ENCODE measurements around the gene SLC22A17. TPM values are rescaled to one million over a fixed set of nuclear protein-coding genes. Genes with fewer than 3 reads are reported as not detected.

Gene SLC22A17
- total and polyA plus RNA-seq, 2 of the 13 experiments (the other 11 are each of a cell fraction or from before 2014, with no cell fraction given): 0.95 to 1.1 TPM

DNA sequence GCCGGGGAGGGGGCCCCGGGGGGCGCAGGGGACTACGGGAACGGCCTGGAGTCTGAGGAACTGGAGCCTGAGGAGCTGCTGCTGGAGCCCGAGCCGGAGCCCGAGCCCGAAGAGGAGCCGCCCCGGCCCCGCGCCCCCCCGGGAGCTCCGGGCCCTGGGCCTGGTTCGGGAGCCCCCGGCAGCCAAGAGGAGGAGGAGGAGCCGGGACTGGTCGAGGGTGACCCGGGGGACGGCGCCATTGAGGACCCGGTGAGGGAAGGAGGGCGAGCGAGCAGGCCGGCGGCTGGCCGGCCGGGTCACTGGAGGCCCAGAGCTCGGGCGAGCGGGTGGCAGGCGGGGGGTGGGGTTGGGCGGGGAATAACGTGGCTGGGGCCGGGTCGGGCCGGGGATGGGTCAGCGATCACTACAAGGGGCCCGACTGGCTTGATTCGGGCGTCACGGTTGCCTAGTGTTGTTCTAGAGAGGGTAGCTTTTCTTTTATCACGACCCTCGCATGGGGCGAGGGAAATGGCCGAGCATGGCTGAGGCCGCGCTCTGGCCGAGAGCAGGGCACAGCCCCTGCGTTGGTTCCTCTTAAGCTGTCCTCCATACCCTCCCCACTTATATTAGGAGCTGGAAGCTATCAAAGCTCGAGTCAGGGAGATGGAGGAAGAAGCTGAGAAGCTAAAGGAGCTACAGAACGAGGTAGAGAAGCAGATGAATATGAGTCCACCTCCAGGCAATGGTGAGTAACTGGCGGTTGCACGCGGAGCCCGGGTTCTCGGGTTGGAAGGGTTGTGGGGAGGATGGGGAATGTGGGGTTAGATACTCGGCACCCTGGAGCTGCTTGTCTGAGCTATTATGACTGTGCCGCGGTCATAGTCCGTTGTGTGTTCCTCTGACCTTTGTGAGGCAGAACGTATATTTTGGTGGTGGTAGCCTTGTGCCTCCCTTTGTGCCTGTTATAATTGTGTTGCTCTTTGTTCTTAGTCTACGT, 30.8 kb downstream of the SLC22A17 start (continued):
- no peak for TF ChIP-seq ZNF556 (CRISPR knock-in tag; IDR thresholded peaks at IDR 0.05; ENCODE audit: borderline replicate concordance)
- TF ChIP-seq, protein P1, sequence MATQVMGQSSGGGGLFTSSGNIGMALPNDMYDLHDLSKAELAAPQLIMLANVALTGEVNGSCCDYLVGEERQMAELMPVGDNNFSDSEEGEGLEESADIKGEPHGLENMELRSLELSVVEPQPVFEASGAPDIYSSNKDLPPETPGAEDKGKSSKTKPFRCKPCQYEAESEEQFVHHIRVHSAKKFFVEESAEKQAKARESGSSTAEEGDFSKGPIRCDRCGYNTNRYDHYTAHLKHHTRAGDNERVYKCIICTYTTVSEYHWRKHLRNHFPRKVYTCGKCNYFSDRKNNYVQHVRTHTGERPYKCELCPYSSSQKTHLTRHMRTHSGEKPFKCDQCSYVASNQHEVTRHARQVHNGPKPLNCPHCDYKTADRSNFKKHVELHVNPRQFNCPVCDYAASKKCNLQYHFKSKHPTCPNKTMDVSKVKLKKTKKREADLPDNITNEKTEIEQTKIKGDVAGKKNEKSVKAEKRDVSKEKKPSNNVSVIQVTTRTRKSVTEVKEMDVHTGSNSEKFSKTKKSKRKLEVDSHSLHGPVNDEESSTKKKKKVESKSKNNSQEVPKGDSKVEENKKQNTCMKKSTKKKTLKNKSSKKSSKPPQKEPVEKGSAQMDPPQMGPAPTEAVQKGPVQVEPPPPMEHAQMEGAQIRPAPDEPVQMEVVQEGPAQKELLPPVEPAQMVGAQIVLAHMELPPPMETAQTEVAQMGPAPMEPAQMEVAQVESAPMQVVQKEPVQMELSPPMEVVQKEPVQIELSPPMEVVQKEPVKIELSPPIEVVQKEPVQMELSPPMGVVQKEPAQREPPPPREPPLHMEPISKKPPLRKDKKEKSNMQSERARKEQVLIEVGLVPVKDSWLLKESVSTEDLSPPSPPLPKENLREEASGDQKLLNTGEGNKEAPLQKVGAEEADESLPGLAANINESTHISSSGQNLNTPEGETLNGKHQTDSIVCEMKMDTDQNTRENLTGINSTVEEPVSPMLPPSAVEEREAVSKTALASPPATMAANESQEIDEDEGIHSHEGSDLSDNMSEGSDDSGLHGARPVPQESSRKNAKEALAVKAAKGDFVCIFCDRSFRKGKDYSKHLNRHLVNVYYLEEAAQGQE (IDR thresholded peaks at IDR 0.05; ENCODE audit: borderline replicate concordance in 1 of 2, low read depth in 1 of 2, low read length in 2 of 2): peak in 1 of 2 experiments; percentile 33; a peak in 1 of 4 replicates
- TF ChIP-seq PCBP2 (optimal IDR thresholded peaks at IDR 0.05; ENCODE audit: low read depth, low read length, poor library complexity, severe bottlenecking): no peak
- TF ChIP-seq, protein P2, sequence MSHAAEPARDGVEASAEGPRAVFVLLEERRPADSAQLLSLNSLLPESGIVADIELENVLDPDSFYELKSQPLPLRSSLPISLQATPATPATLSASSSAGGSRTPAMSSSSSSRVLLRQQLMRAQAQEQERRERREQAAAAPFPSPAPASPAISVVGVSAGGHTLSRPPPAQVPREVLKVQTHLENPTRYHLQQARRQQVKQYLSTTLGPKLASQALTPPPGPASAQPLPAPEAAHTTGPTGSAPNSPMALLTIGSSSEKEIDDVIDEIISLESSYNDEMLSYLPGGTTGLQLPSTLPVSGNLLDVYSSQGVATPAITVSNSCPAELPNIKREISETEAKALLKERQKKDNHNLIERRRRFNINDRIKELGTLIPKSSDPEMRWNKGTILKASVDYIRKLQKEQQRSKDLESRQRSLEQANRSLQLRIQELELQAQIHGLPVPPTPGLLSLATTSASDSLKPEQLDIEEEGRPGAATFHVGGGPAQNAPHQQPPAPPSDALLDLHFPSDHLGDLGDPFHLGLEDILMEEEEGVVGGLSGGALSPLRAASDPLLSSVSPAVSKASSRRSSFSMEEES (CRISPR knock-in tag; IDR thresholded peaks at IDR 0.05): peak; percentile 34; the same call in 1 of the 2 replicates
- peak; percentile 88 for TF ChIP-seq RBM22 (optimal IDR thresholded peaks at IDR 0.05; ENCODE audit: low read length)
- TF ChIP-seq ZNF235 (CRISPR knock-in tag; IDR thresholded peaks at IDR 0.05; ENCODE audit: borderline replicate concordance): no peak; the same call in 1 of the 2 replicates
- peak; percentile 78; the same call in 1 of the 2 replicates for TF ChIP-seq ZNF383 (CRISPR knock-in tag; IDR thresholded peaks at IDR 0.05; ENCODE audit: borderline replicate concordance)
- no peak for TF ChIP-seq ZNF3 (CRISPR knock-in tag; IDR thresholded peaks at IDR 0.05)
- no peak for TF ChIP-seq EZH2 (conservative IDR thresholded peaks at IDR 0.05; ENCODE audit: low read depth, low read length)
- no peak for TF ChIP-seq ZNF251 (CRISPR knock-in tag; IDR thresholded peaks at IDR 0.05)
- no peak for TF ChIP-seq POLR2AphosphoS2 (IDR thresholded peaks at IDR 0.05; ENCODE audit: low read depth, low read length)
- TF ChIP-seq ZNF615 (CRISPR knock-in tag; IDR thresholded peaks at IDR 0.05; ENCODE audit: borderline replicate concordance): peak; percentile 32; the same call in 1 of the 2 replicates
- TF ChIP-seq TARDBP (CRISPR knock-in tag; IDR thresholded peaks at IDR 0.05): 0 out of 2 replicates have a peak, but pooled peaks have one; percentile 17
- peak; percentile 78; the same call in 1 of the 2 replicates for TF ChIP-seq NCOA1 (CRISPR knock-in tag; IDR thresholded peaks at IDR 0.05)
- no peak for TF ChIP-seq ZNF468 (CRISPR knock-in tag; IDR thresholded peaks at IDR 0.05)
- TF ChIP-seq TAF15 (IDR thresholded peaks at IDR 0.05; ENCODE audit: low read depth, low read length, poor library complexity, severe bottlenecking): peak; percentile 89
- no peak for TF ChIP-seq ZNF432 (CRISPR knock-in tag; IDR thresholded peaks at IDR 0.05; ENCODE audit: borderline replicate concordance)
- 0 out of 2 replicates have a peak, but pooled peaks have one; percentile 46 for TF ChIP-seq ADNP (CRISPR knock-in tag; IDR thresholded peaks at IDR 0.05)
- TF ChIP-seq POLR2G (IDR thresholded peaks at IDR 0.05; ENCODE audit: low read depth, low read length): peak; percentile 85
- TF ChIP-seq HNF4A (CRISPR knock-in tag; IDR thresholded peaks at IDR 0.05): peak; percentile 80
- TF ChIP-seq AHR (CRISPR knock-in tag; IDR thresholded peaks at IDR 0.05): peak; percentile 66; the same call in 1 of the 2 replicates
- TF ChIP-seq ZNF124 (CRISPR knock-in tag; IDR thresholded peaks at IDR 0.05): no peak
- no peak; the same call in 1 of the 2 replicates for TF ChIP-seq SP2 (CRISPR knock-in tag; IDR thresholded peaks at IDR 0.05)
